Measurements from ENCODE around the gene EXOC3L2.
"Not testable (repeated sequence)": the region's sequence is repeated elsewhere in the genome, so short reads cannot be mapped to it uniquely, and the experiment has no call there.

The EXOC3L2 gene

DNA sequence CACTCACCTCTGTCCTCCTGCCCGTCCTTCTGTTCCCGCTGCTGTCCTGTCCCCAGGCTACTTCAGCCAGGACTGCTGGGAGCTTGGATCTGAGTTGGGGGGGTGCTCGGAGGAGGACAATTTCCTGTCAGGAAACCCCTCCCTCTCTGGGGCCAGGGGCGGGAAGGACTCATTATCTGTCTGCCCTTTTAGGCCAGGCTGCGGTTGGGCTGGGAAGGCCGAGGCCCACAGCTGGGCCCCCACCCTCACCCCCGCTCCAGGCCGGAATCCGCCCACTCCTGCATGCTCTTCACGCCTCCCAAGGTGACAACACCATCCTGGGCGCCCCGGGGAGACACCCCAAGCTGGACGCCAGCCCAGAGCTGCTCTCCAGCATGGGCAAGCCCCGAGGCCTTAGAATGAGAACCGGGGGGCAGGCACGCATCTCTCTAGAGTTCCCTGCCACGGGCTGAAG is at the start of gene EXOC3L2:
Gene EXOC3L2 (minus strand): TSS at position 74 of the 454 bp plus-strand sequence. CDS start 6,362 bp downstream, outside the sequence.
- no peak for DNase-seq (ENCODE audit: low spot score)

GRCh38 chr19:45294291-45295029 is 49.3 kb upstream of the EXOC3L2 start:
- DNase-seq (ENCODE audit: low spot score) = no peak

DNA sequence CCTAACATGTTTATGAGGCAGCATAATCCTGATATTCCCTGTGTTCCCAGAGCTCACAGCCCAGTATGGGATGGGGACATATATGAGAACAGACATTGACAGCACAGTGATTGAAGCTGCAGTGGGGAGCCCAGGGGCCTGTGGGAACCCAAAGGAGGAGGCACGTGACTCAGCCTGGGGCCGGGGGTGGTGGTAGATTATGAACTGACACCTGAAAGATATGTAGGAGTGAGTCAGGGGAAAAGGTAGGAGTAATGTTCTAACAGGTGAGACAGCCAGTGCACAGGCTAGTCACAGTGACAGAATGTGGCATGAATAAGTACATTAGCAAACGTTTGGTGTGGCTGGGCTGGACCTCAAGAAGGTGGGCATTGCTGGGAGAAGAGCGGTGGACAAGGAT is 48.5 kb upstream of the EXOC3L2 start:
- no peak for DNase-seq (ENCODE audit: low spot score)

DNA sequence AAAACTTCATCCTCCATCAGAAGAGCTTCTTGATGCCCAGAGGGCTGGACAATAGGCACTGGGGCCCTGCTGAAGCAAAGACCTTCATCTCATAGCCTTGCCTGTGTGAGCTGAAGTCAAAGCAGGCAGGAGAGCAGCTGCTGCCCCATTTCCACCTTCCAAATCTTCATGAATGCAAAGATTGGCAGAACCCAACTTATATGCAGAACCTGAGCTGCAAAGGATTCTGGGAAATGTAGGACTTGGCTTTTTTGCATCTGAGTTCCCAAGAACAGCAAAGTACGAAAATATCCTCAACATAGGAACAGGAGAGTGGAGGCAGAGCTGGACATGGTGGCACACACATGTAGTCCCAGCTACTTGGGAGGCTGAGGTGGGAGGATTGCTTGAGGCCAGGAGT is 46.6 kb upstream of the EXOC3L2 start:
- no peak for DNase-seq (ENCODE audit: low spot score)

- DNase-seq (ENCODE audit: low spot score) = no peak
Observed at GRCh38 chr19:45290381-45290931, 45.2 kb upstream of the EXOC3L2 start.

DNA sequence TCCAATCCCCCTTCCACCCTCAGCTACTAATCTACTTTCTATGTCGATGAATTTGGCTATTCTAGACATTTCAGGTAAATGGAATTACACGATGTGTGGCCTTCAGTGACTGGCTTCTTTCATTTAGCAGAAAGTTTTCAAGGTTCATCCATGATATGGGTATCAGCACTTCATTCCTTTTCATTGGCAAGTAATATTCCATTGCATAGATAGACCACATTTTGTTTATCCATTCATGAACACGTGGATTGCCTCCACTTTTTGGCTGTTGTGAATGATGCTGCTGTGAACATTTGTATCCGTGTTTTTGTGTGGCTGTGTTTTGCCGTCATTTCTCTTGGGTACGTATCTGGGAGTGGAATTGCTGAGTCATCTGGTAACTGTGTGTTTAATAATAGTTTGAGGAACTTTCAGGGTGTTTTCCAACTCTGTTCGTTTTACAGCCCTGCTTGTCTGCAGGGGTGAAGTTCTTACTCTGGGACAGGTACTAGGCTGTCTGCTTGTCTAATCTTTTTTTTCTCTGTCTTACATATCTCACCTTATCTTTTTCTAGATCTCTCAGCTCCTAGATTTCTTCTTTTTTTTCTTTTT is 38.3 kb upstream of the EXOC3L2 start:
- no peak for DNase-seq (ENCODE audit: low spot score)

DNA sequence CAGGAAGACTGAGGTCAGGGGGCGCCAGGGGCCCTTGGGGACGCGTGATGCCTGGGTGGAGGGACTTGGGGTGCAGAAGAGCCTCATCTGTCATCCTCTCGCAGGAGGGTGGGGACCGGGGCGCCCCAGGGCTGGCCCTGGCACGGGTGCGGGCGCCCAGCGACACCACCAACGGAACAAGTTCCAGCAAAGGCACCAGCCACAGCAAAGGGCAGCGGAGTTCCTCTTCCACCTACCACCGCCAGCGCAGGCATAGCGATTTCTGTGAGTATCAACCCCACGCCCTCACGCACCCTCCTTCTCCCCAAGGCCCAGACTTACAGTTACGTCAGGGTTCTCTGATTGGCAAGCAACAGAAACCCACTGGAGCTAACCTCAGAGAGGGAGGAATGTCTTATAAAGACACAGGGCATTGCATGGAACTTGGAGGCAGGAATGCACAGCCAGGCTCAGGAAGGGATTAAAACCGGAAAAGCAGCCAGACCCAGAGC is 35.3 kb upstream of the EXOC3L2 start:
- no peak for DNase-seq (ENCODE audit: low spot score)

DNA sequence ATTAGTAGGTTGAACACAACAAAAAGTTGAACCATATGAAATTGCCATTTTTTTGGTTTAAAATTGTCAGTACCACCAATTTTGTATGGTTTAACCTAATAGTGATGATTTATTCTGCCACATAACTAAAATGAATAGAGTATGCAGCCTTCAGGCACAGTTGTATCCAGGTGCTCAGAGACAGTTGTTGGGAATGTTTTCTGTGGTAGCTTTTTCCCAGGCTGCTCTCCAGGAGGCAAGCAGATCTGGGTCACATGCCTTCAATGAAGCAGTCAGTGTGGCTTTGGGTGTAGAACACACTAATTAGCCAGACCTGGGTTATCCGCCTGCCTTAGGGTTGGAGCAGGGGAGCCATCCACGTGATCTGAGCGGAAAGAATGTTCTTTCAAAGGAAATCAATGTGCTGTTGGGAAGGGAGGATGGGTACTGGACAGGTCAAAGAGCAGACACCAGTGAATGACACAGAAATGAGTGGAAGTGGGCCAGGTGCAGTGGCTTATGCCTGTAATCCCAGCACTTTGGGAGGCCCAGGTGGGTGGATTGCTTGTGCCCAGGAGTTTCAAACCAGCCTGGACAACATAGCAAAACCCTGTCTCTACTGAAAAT is 34.5 kb upstream of the EXOC3L2 start:
- DNase-seq (ENCODE audit: low spot score) = no peak

GRCh38 chr19:45278087-45278486 is 32.9 kb upstream of the EXOC3L2 start:
- DNase-seq (ENCODE audit: low spot score) = no peak

GRCh38 chr19:45276284-45276687 is 31.1 kb upstream of the EXOC3L2 start:
- no peak for DNase-seq (ENCODE audit: low spot score)

DNA sequence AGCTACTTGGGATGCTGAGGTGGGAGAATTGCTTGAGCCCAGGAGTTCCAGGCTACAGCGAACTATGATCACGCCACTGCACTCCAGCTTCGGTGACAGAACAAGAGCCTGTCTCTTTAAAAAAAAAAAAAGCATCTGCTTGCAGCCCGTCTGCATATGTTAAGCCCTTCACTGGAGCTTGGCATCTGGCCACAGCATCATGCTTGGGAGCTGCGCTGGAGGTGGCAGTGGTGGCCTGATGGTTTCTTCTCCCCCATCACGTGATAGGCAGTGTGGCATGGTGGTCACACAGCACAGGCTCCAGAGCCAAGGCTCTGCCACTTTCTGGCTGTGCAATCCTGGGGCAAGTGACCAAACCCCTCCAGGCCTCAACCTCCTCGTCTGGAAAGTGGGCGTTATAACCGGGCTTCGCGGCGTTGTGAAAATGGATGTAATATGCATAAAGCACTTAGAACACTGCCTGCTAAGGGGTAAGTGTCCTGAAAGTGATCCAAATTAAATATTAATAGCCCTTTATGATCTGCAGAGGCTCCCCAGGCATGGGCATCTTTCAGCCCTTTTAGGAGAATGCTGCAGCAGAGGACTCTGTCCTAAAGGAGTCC is 30.3 kb upstream of the EXOC3L2 start:
- DNase-seq (ENCODE audit: low spot score) = no peak

GRCh38 chr19:45273521-45273855 is 28.3 kb upstream of the EXOC3L2 start:
- no peak for DNase-seq (ENCODE audit: low spot score)

- DNase-seq (ENCODE audit: low spot score) = no peak
Observed at GRCh38 chr19:45271735-45272108, 26.5 kb upstream of the EXOC3L2 start.

GRCh38 chr19:45271098-45271734 is 26.0 kb upstream of the EXOC3L2 start:
- no peak for DNase-seq (ENCODE audit: low spot score)

DNA sequence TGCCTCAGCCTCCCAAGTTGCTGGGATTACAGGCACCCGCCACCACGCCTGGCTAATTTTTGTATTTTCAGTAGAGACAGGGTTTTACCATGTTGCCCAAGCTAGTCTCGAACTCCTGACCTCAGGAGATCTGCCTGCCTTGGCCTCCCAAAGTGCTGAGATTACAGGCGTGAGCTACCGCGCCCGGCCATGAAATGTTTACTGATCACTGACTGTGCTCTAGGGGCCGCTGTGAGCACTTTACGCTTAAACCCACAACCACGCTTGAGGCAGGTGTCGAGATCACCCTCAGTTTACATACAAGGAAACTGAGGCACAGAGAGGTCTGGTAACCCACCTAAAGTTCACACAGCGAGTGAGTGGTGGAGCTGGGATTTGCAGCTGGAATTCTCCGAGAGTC is 24.7 kb upstream of the EXOC3L2 start:
- DNase-seq (ENCODE audit: low spot score) = not testable (repeated sequence)

DNA sequence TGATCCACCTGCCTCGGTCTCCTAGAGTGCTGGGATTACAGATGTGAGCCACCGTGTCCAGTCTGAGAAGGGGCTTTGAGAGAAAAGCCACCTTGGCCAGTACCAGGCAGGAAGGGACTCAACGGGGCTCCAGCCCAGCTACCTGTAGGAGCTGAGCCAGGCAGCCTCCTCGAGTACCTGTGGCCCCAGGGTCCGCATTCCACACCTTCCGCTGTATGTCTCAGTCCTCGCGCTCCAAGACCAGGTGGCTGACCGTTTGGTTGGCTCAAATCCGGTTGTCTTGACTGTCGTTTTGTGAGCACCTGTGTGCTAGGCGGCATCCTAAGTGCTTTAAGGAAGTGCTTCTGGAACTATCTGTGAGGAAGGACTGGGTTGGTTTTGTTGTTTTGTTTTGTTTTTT is 22.1 kb upstream of the EXOC3L2 start:
- DNase-seq (ENCODE audit: low spot score) = no peak

DNA sequence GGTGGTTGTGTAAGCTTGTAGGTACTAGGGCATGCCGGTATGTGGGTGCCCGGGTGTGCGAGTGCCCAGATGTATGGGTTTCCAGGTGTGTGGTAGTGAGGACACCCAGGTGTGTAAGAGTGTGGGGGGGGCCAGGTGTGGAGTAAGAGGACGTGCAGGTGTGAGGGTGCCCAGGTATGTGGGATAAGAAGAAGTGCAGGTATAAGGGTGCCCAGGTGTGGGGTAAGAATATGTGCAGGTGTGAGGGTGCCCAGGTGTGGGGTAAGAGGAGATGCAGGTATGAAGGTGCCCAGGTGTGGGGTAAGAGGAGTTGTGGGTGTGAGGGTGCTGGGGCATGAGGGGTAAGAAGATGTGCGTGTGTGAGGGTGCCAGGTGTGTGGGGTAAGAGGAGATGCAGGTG is 20.2 kb upstream of the EXOC3L2 start:
- DNase-seq (ENCODE audit: low spot score) = no peak

- DNase-seq (ENCODE audit: low spot score) = no peak
Observed at GRCh38 chr19:45264781-45265317, 19.6 kb upstream of the EXOC3L2 start.

GRCh38 chr19:45263013-45263412 is 17.8 kb upstream of the EXOC3L2 start:
- no peak for DNase-seq (ENCODE audit: low spot score)

GRCh38 chr19:45262570-45262969 is 17.4 kb upstream of the EXOC3L2 start:
- DNase-seq (ENCODE audit: low spot score) = no peak

DNA sequence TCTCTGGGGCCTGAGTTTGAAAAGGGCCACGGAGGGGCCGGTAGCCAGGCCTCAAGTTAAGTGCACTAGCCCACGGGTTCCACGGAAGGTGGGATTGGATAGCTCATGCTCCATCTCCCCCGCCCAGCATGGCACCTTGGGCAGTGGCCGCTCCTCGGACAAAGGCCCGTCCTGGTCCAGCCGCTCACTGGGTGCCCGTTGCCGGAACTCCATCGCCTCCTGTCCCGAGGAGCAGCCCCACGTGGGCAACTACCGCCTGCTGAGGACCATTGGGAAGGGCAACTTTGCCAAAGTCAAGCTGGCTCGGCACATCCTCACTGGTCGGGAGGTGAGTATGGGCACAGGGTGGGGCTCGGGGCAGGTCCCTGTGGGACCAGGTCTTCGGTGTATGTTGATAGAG is 13.7 kb upstream of the EXOC3L2 start:
- no peak for DNase-seq (ENCODE audit: low spot score)

DNA sequence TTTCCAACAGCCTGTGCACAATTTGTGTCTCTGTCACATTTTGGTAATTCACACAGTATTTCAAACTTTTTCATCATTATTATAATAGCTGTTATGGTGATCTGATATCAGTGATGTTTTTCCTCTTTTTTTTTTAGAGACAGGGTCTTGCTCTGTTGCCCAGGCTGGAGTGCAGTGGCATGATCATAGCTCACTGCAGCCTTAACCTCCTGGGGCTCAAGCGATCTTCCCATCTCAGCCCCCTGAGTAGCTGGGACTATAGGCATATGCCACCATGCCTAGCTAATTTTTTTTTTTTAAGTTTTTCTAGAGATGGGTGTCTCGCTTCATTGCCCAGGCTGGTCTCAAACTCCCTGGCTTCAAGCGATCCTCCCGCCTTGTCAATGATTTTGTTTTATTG is 11.6 kb upstream of the EXOC3L2 start:
- DNase-seq (ENCODE audit: low spot score) = no peak
